Endothelial cell of umbilical vein (primary cell): ENCODE measurements around the gene C7. TPM values are rescaled to one million over a fixed set of nuclear protein-coding genes. Genes with fewer than 3 reads are reported as not detected.

Source experiments
- BruUV-seq: library from RNA; stranded (reverse); fragments of 400-500 nt; replicated peaks from 2 replicates; lab custom pipeline; 2021; lab: Mats Ljungman, UMichigan
- CTCF ChIA-PET: fragments of 300-600, 350-600 bp; sonication (Branson Sonifier 250); formaldehyde crosslinking; loops from one replicate; lab custom pipeline; 2021; ENCODE audit warnings: antibody characterized with exemption, inconsistent platforms; lab: Charles Lee
- POLR2A ChIA-PET: fragments of 300-600, 350-600 bp; sonication (Branson Sonifier 250); formaldehyde crosslinking; loops from one replicate; lab custom pipeline; 2021; ENCODE audit warnings: antibody characterized with exemption, inconsistent platforms; lab: Charles Lee
- DNase-seq: peaks from one replicate; pipeline ENCODE4 v3.0.0-alpha.2; 2011; ENCODE audit warnings: low read depth, low spot score
- FAIRE-seq: peaks from 2 replicates; lab custom pipeline; 2011; peaks lifted over from hg19 to GRCh38; lab: Jason Lieb, UNC
- H2AFZ ChIP-seq: 2 replicates; pipeline ENCODE4 v1.6.0; 2012; ENCODE audit warnings: low read depth, low read length, control low read depth, inconsistent platforms
- H3K27ac ChIP-seq: 2 replicates; pipeline ENCODE4 v1.5.1; 2011; ENCODE audit warnings: low read depth, mild to moderate bottlenecking, control low read depth, low read length, moderate library complexity; ENCODE audit not compliant: insufficient read depth
- H3K27me3 ChIP-seq, 2 experiments: 2 replicates each; pipeline versions ENCODE4 v1.6.0 to v1.6.1; 2011; ENCODE audit warnings: low read length in 2 of 2, mixed read lengths in 1 of 2; ENCODE audit not compliant: control insufficient read depth in 2 of 2, insufficient read depth in 2 of 2
- H3K36me3 ChIP-seq, 2 experiments: 2 replicates in 1 of 2; 3 replicates in 1 of 2; pipeline ENCODE4 v1.5.1; 2011; ENCODE audit warnings: low read length in 2 of 2, mild to moderate bottlenecking in 1 of 2, moderate library complexity in 1 of 2; ENCODE audit not compliant: control insufficient read depth in 2 of 2, insufficient read depth in 2 of 2; ENCODE audit errors: extremely low read depth in 1 of 2
- H3K4me1 ChIP-seq: 3 replicates; pipeline ENCODE4 v1.5.1; 2011; ENCODE audit warnings: mild to moderate bottlenecking, low read length; ENCODE audit not compliant: control insufficient read depth, insufficient read depth; ENCODE audit errors: extremely low read depth
- H3K4me2 ChIP-seq: 2 replicates; pipeline ENCODE4 v1.6.1; 2011; ENCODE audit warnings: low read length, control low read depth, mixed read lengths; ENCODE audit not compliant: insufficient read depth
- H3K4me3 ChIP-seq, 3 experiments: fragments of 200-600 bp in 1 of 3; sonication (generic), shearing (Covaris generic) in 1 of 3; replicated peaks in 1 of 3; 2 replicates each; pipeline ENCODE4 v1.5.1; 2011 to 2016; ENCODE audit warnings: control low read depth in 3 of 3, low read length in 3 of 3, mild to moderate bottlenecking in 2 of 3, inconsistent platforms in 1 of 3, low read depth in 1 of 3, moderate library complexity in 1 of 3; ENCODE audit not compliant: insufficient read depth in 1 of 3
- H3K79me2 ChIP-seq: 2 replicates; pipeline ENCODE4 v1.6.0; 2012; ENCODE audit warnings: low read length, inconsistent platforms; ENCODE audit not compliant: control insufficient read depth, insufficient read depth
- H3K9ac ChIP-seq: replicated peaks from 2 replicates; pipeline ENCODE3; 2011; ENCODE audit warnings: low read length, control low read depth; ENCODE audit not compliant: insufficient read depth; ENCODE audit errors: extremely low read depth
- H3K9me1 ChIP-seq: replicated peaks from 3 replicates; pipeline ENCODE4 v1.6.0; 2011; ENCODE audit warnings: mild to moderate bottlenecking, low read length; ENCODE audit not compliant: control insufficient read depth, insufficient read depth; ENCODE audit errors: extremely low read depth
- H3K9me3 ChIP-seq: replicated peaks from 2 replicates; pipeline ENCODE4 v1.5.1; 2012; ENCODE audit warnings: low read length, inconsistent platforms; ENCODE audit not compliant: control insufficient read depth, insufficient read depth
- H4K20me1 ChIP-seq: replicated peaks from 2 replicates; pipeline ENCODE3; 2011; ENCODE audit warnings: mild to moderate bottlenecking, low read length; ENCODE audit not compliant: control insufficient read depth, insufficient read depth; ENCODE audit errors: extremely low read depth
- EZH2 ChIP-seq: IDR thresholded peaks from 2 replicates; pipeline ENCODE4 v1.6.1; 2012; ENCODE audit warnings: borderline replicate concordance, low read depth, mild to moderate bottlenecking, moderate library complexity, low read length, inconsistent platforms; ENCODE audit not compliant: severe bottlenecking
- FOS ChIP-seq: IDR thresholded peaks from 2 replicates; pipeline ENCODE4 v1.6.1; 2011; ENCODE audit warnings: mild to moderate bottlenecking, low read length, moderate library complexity, borderline replicate concordance; ENCODE audit not compliant: insufficient read depth
- GATA2 ChIP-seq: IDR thresholded peaks from 2 replicates; pipeline ENCODE4 v1.7.0; 2011; ENCODE audit warnings: low read depth, mild to moderate bottlenecking, moderate library complexity, mixed read lengths, low read length; ENCODE audit not compliant: insufficient read length, insufficient read depth
- JUN ChIP-seq: IDR thresholded peaks from 2 replicates; pipeline ENCODE4 v1.6.1; 2011; ENCODE audit warnings: borderline replicate concordance, low read depth; ENCODE audit not compliant: insufficient read length, insufficient read depth
- MAX ChIP-seq: IDR thresholded peaks from 2 replicates; pipeline ENCODE4 v1.6.1; 2011; ENCODE audit not compliant: insufficient read depth, insufficient read length
- MYC ChIP-seq: IDR thresholded peaks from one replicate; pipeline ENCODE4 v1.6.1; 2011; ENCODE audit warnings: mild to moderate bottlenecking, low read depth, low read length
- POLR2A ChIP-seq: IDR thresholded peaks from 2 replicates; pipeline ENCODE4 v1.6.1; 2012; ENCODE audit warnings: low read depth, mild to moderate bottlenecking, control low read depth, low read length
- POLR2AphosphoS5 ChIP-seq: IDR thresholded peaks from 2 replicates; pipeline ENCODE4 v1.6.1; 2012; ENCODE audit warnings: low read depth, mild to moderate bottlenecking, control low read depth, low read length, moderate library complexity; ENCODE audit not compliant: insufficient read depth
- dilution Hi-C: fragments of 300-500 bp; cut with MboI; formaldehyde crosslinking; loops from one replicate; pipeline ENCODE4 v1.15.0; 2019; ENCODE audit warnings: low sequenced_read_pairs; ENCODE audit not compliant: extremely low pct_ligation_motif_present
- intact Hi-C: fragments of 100-400 bp; cut with micrococcal nuclease; formaldehyde crosslinking; loops from one replicate; pipeline ENCODE4 v1.10.0; 2022
- polyA plus RNA-seq, 4 experiments: library from polyadenylated mRNA; depleted of rRNA in 3 of 4; stranded (reverse) in 3 of 4; unstranded in 1 of 4; fragments of >200 nt; gene quantifications; 2 replicates each; pipeline versions ENCODE4 v1.2.1 to v1.2.3, GENCODE V29; 2011 to 2012; ENCODE audit warnings: missing spikeins in 1 of 4
- total RNA-seq: library from RNA; stranded (reverse); gene quantifications from 2 replicates; pipeline ENCODE4 v1.2.3, GENCODE V29; 2021
- TF ChIP-seq, protein P1 (sequence below), 2 donors: IDR thresholded peaks; 1 replicate in 1 of 2; 2 replicates in 1 of 2; pipeline ENCODE4 v1.5.1; 2011; ENCODE audit warnings: low read length in 2 of 2, mild to moderate bottlenecking in 2 of 2, moderate library complexity in 2 of 2, control low read depth in 1 of 2, inconsistent platforms in 1 of 2, low read depth in 1 of 2; ENCODE audit not compliant: insufficient read depth in 1 of 2; ENCODE audit errors: extremely low read depth in 1 of 2

Gene C7
- total and polyA plus RNA-seq, 2 donors (not counting 3 experiments of a cell fraction or from before 2014, with no cell fraction given) = 0.08 to 0.29 TPM

GRCh38 chr5:40879163-40879942 lies 29.9 kb upstream of the C7 start:
- POLR2A ChIA-PET = no interaction called here
- no peaks in the 10 kb centered on the region for H3K79me2 ChIP-seq
- H3K27ac ChIP-seq = no peak overlapping the region
- no peaks in the 10 kb centered on the region for H4K20me1 ChIP-seq
- FAIRE-seq (peak; percentile 78), DNase-seq (peak; percentile 52)
- no peaks in the 10 kb centered on the region for H3K9me1 ChIP-seq
- no TSS peak for BruUV-seq
- no peaks in the 10 kb centered on the region for H3K4me1 ChIP-seq
- dilution Hi-C loops = no loop called here
- H3K9ac ChIP-seq = no peak overlapping the region
- CTCF ChIA-PET = interaction anchor here (1.0 to 1.9 kb wide), 9 partner anchors 19 to 1301 kb away, joined by 3 to 7 read pairs (median 5); partner anchors contain the start of gene CARD6
- no peaks in the 10 kb centered on the region for H3K9me3 ChIP-seq
- no peak overlapping the region for H3K4me3 ChIP-seq
- intact Hi-C loops = loop anchor here (1.0 to 5.0 kb wide), 6 partner anchors 45 to 1301 kb away; partner anchors contain the start of genes RPL37 and TTC33
- H2AFZ ChIP-seq = peak overlapping the region; percentile 67
- TF ChIP-seq POLR2AphosphoS5 = no peak
- TF ChIP-seq FOS = no peak
- no peak for TF ChIP-seq GATA2
- TF ChIP-seq JUN = no peak
- TF ChIP-seq, protein P1, sequence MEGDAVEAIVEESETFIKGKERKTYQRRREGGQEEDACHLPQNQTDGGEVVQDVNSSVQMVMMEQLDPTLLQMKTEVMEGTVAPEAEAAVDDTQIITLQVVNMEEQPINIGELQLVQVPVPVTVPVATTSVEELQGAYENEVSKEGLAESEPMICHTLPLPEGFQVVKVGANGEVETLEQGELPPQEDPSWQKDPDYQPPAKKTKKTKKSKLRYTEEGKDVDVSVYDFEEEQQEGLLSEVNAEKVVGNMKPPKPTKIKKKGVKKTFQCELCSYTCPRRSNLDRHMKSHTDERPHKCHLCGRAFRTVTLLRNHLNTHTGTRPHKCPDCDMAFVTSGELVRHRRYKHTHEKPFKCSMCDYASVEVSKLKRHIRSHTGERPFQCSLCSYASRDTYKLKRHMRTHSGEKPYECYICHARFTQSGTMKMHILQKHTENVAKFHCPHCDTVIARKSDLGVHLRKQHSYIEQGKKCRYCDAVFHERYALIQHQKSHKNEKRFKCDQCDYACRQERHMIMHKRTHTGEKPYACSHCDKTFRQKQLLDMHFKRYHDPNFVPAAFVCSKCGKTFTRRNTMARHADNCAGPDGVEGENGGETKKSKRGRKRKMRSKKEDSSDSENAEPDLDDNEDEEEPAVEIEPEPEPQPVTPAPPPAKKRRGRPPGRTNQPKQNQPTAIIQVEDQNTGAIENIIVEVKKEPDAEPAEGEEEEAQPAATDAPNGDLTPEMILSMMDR (IDR thresholded peaks at IDR 0.05; ENCODE audit: extremely low read depth in 1 of 2, insufficient read depth in 1 of 2, low read depth in 1 of 2, low read length in 2 of 2) = no peak
- TF ChIP-seq MAX = no peak
- no peak for TF ChIP-seq MYC
- TF ChIP-seq EZH2 = no peak
- TF ChIP-seq POLR2A = no peak
- no peaks in the 10 kb centered on the region for H3K27me3 ChIP-seq
- H3K4me2 ChIP-seq = no peak overlapping the region
- H3K36me3 ChIP-seq = no peaks in the 10 kb centered on the region
